GM23248 (cell line): Measurements from ENCODE around the gene SPTLC1. TPM values are rescaled to one million over a fixed set of nuclear protein-coding genes. Genes with fewer than 3 reads are reported as not detected.
A peak's percentile ranks its signal among the peaks of the same experiment; 100 is the strongest.

ENCODE experiments used
- DNase-seq: peaks from one replicate; pipeline ENCODE4 v3.0.0-alpha.2; 2015
- H2AFZ ChIP-seq: fragments of 200-600 bp; sonication (generic); 2 replicates; pipeline ENCODE4 v1.6.1; 2016; ENCODE audit warnings: antibody characterized with exemption
- H3F3A ChIP-seq: fragments of 200-600 bp; sonication (generic); 2 replicates; pipeline ENCODE4 v1.6.1; 2016; ENCODE audit warnings: mild to moderate bottlenecking, antibody characterized with exemption, mixed run types; ENCODE audit not compliant: insufficient read depth
- H3K27ac ChIP-seq: fragments of 200-600 bp; sonication (generic); 2 replicates; pipeline ENCODE4 v1.5.1; 2016; ENCODE audit warnings: mild to moderate bottlenecking
- H3K27me3 ChIP-seq: fragments of 200-600 bp; sonication (generic); replicated peaks from 2 replicates; pipeline ENCODE4 v1.6.1; 2016; ENCODE audit warnings: mild to moderate bottlenecking; ENCODE audit not compliant: insufficient read depth
- H3K36me3 ChIP-seq: fragments of 200-600 bp; sonication (generic); 2 replicates; pipeline ENCODE4 v1.6.1; 2016; ENCODE audit warnings: low read depth, mild to moderate bottlenecking
- H3K4me1 ChIP-seq: fragments of 200-600 bp; sonication (generic); 2 replicates; pipeline ENCODE4 v1.6.1; 2016; ENCODE audit warnings: mild to moderate bottlenecking; ENCODE audit not compliant: insufficient read depth
- H3K4me2 ChIP-seq: fragments of 200-600 bp; sonication (generic); one replicate; pipeline ENCODE4 v1.6.1; 2016; ENCODE audit warnings: mild to moderate bottlenecking; ENCODE audit not compliant: unreplicated experiment
- H3K4me3 ChIP-seq: fragments of 200-600 bp; sonication (generic); 2 replicates; pipeline ENCODE4 v1.5.1; 2016; ENCODE audit warnings: mild to moderate bottlenecking
- H3K79me2 ChIP-seq: fragments of 200-600 bp; sonication (generic); 2 replicates; pipeline ENCODE4 v1.6.1; 2016; ENCODE audit warnings: mild to moderate bottlenecking; ENCODE audit not compliant: insufficient read depth
- H3K9ac ChIP-seq: fragments of 200-600 bp; sonication (generic); 2 replicates; pipeline ENCODE4 v1.6.1; 2016; ENCODE audit warnings: mild to moderate bottlenecking
- H3K9me2 ChIP-seq: fragments of 200-600 bp; sonication (generic); 2 replicates; pipeline ENCODE4 v1.6.1; 2016; ENCODE audit warnings: mixed run types, mild to moderate bottlenecking, moderate library complexity; ENCODE audit not compliant: insufficient read depth
- H3K9me3 ChIP-seq: fragments of 200-600 bp; sonication (generic); one replicate; pipeline ENCODE4 v1.6.1; 2017; ENCODE audit warnings: low read depth
- H4K20me1 ChIP-seq: fragments of 200-600 bp; sonication (generic); 2 replicates; pipeline ENCODE4 v1.6.0; 2016; ENCODE audit not compliant: insufficient read depth
- EZH2 ChIP-seq: fragments of 200-600 bp; sonication (generic); IDR thresholded peaks from 2 replicates; pipeline ENCODE4 v1.6.1; 2018; ENCODE audit warnings: antibody characterized with exemption, mild to moderate bottlenecking; ENCODE audit not compliant: insufficient read depth, poor library complexity, severe bottlenecking
- EZH2phosphoT487 ChIP-seq: fragments of 200-600 bp; sonication (generic); IDR thresholded peaks from 2 replicates; pipeline ENCODE4 v1.6.1; 2018; ENCODE audit warnings: antibody characterized with exemption, moderate library complexity, mild to moderate bottlenecking, low read depth; ENCODE audit not compliant: insufficient read depth
- WGBS, 2 experiments: methylation state at CpG; one replicate each; pipeline ENCODE4 v1.1.6; 2015 to 2017; ENCODE audit warnings: low lambda C conversion rate in 2 of 2, low coverage in 1 of 2; ENCODE audit errors: missing lambda C conversion rate in 2 of 2; 5-methylcytosine and 5-hydroxymethylcytosine counted together
- in situ Hi-C: fragments of 300-500 bp; cut with MboI; formaldehyde crosslinking; loops from 2 replicates; pipeline ENCODE4 v1.15.0; 2020
- polyA plus RNA-seq: library from polyadenylated mRNA; unstranded; fragments of >200 nt; fragmentation: Nextera tagmentation; extraction: Ambion mirVana; gene quantifications from 2 replicates; pipeline ENCODE4 v1.2.1, GENCODE V29; 2016
- total RNA-seq: library from RNA; depleted of rRNA; stranded (reverse); fragments of >200 nt; shearing (Covaris generic); gene quantifications from 2 replicates; pipeline ENCODE4 v1.2.3, GENCODE V29; 2014

SPTLC1 gene
- total and polyA plus RNA-seq, 2 experiments from 2014 or later: 115 to 142 TPM

DNA sequence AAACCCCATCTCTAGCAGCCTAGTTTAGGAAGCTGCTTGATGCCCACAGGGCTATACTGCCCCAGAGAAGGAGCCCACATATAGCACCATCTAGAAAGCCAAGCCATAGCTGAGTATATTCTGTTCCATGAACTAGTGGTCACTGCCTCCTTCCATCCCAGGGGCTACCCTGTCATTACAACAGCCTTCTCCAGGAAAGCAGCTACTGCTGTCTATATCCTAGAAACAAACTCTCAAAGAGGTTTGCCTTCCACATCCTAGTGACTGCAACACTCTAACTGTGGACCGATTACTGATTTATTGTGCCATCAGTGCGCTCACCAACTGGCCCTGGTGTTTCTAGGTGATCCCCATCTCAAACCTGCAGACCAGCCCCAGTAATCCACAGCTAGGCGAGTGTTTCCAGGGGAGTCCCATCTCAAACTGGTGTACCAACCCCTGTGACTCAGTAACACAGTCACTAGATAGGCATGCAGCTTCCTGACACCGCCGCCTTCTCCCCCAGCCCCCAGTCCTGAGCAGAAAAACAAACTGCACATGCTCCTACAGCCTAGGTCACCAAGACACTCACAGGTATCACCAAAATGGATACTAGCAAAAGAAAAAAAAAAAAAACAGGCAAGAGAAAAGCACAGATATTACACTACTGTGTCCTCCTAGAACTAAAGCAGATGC is 14.8 kb downstream of the SPTLC1 start:
- Histone ChIP-seq H2AFZ (no peak overlapping the region), H3F3A (peaks cover 20% of the 10 kb centered on the region), H3K9me3 (no peaks in the 10 kb centered on the region), H3K27ac (peak overlapping the region; percentile 47), H3K9me2 (no peaks in the 10 kb centered on the region), H3K4me1 (peaks cover 19% of the 10 kb centered on the region), H3K27me3 (no peaks in the 10 kb centered on the region), H3K4me2 (peak overlapping the region; percentile 68), H3K4me3 (no peak overlapping the region), H3K79me2 (peaks cover 73% of the 10 kb centered on the region), H4K20me1 (no peaks in the 10 kb centered on the region), H3K36me3 (no peaks in the 10 kb centered on the region), H3K9ac (no peak overlapping the region)
- TF ChIP-seq EZH2: no peak
- TF ChIP-seq EZH2phosphoT487: no peak
- in situ Hi-C loops: no loop called here
- WGBS, 2 experiments: 46 to 47% methylated on average over 5 of the region's 5 CpGs
- peak; percentile 83 for DNase-seq

DNA sequence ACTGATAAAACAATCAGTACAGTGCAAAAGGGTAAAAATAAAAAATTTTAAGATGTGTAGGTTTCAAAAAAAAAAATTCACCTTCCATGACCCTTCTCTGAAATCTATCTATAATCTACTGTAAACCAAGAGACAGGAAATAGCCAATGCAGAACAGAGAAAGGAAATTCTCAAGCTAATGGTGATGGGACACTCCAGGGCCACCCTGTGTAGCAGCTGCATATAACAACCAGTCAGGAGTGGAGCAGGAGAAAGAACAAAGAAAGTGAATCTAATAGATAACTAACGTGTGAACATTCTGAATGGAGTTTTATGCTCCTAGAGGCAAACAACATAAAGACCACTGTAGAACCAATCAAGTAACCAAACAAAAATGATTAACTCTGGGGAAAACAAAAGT is 16.6 kb downstream of the SPTLC1 start:
- Histone ChIP-seq H3K9me2 (no peaks in the 10 kb centered on the region), H3K36me3 (no peaks in the 10 kb centered on the region), H3F3A (peaks cover 33% of the 10 kb centered on the region), H3K9ac (no peak overlapping the region), H3K4me2 (no peak overlapping the region), H4K20me1 (no peaks in the 10 kb centered on the region), H3K4me1 (peaks cover 29% of the 10 kb centered on the region), H3K79me2 (peaks cover 90% of the 10 kb centered on the region), H3K4me3 (no peak overlapping the region), H3K27ac (no peak overlapping the region), H2AFZ (no peak overlapping the region), H3K27me3 (no peaks in the 10 kb centered on the region), H3K9me3 (no peaks in the 10 kb centered on the region)
- TF ChIP-seq EZH2 (no peak), EZH2phosphoT487 (no peak)
- no peak for DNase-seq
- WGBS, 2 experiments: 94 to 95% methylated on average over 1 of the region's 1 CpG
- in situ Hi-C loops: no loop called here

DNA sequence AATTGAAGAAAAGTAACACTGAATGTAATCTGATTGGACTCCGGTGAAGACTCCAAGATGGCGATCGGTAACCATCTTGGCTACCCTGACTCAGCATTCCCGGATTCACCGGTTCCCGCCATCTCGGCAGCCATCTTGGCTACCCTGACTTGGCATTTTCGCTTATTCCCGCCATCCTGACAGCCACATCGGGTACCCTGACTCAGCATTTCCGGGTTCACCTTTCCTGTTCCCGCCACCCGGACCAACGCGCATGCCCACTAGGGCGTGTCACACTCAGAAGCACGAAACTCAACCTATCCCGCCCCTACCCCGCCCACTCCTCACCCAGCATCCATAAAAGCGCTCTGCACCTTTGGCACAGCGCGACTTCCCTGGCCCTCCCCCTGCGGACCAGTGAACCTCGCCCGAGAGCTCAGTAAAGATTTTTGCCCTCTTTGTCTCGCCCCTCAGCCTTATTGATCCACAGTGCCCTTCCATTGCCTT is 17.2 kb downstream of the SPTLC1 start:
- Histone ChIP-seq H3K9me2 (no peaks in the 10 kb centered on the region), H3K27me3 (no peaks in the 10 kb centered on the region), H3K36me3 (no peaks in the 10 kb centered on the region), H3K27ac (no peak overlapping the region), H3K9me3 (no peaks in the 10 kb centered on the region), H3F3A (peaks cover 33% of the 10 kb centered on the region), H3K4me2 (no peak overlapping the region), H2AFZ (no peak overlapping the region), H3K79me2 (peaks cover 96% of the 10 kb centered on the region), H3K4me1 (peaks cover 29% of the 10 kb centered on the region), H3K4me3 (no peak overlapping the region), H4K20me1 (no peaks in the 10 kb centered on the region), H3K9ac (no peak overlapping the region)
- TF ChIP-seq EZH2phosphoT487 (no peak), EZH2 (no peak)
- in situ Hi-C loops: no loop called here
- WGBS, 2 experiments: 95 to 99% methylated on average over 23 to 26 of the region's 26 CpGs
- no peak for DNase-seq

DNA sequence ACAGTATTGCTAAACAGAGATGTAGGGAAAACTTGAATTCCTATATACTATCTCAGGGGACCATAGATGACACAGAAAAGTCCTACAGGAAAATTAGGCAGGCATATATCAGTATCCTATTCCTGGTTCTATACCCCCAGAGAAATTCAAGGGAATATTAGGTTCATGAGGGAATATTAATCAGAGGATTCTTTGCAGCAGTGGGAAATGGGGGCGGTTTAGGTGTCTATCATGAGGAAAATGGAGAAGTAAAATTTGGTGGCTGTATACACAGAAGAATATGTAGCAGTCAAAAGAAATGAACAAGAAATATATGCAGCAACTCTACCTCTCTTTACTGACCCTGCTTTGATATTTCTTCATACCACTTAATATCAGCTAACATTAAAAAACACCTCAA is 20.0 kb downstream of the SPTLC1 start:
- WGBS, 2 experiments: 96% methylated on average over 1 of the region's 1 CpG
- no peak overlapping the region for H3K9ac ChIP-seq
- H3K4me2 ChIP-seq: no peak overlapping the region
- no peak overlapping the region for H2AFZ ChIP-seq
- TF ChIP-seq EZH2 (no peak), EZH2phosphoT487 (no peak)
- H3K27ac ChIP-seq: no peak overlapping the region
- H3K9me3 ChIP-seq: no peaks in the 10 kb centered on the region
- DNase-seq: no peak
- peaks cover 18% of the 10 kb centered on the region; the same call in 1 of the 2 replicates for H3F3A ChIP-seq
- H3K4me3 ChIP-seq: no peak overlapping the region
- H3K79me2 ChIP-seq: peaks cover 100% of the 10 kb centered on the region
- peaks cover 20% of the 10 kb centered on the region; the same call in 1 of the 2 replicates for H3K4me1 ChIP-seq
- no peaks in the 10 kb centered on the region for H3K27me3 ChIP-seq
- in situ Hi-C loops: no loop called here
- no peaks in the 10 kb centered on the region for H4K20me1 ChIP-seq
- no peaks in the 10 kb centered on the region for H3K9me2 ChIP-seq
- peaks cover 6% of the 10 kb centered on the region; the same call in 1 of the 2 replicates for H3K36me3 ChIP-seq
